Measurements from ENCODE around the gene ST3GAL4.
A peak's percentile ranks its signal among the peaks of the same experiment; 100 is the strongest.

Gene ST3GAL4

DNA sequence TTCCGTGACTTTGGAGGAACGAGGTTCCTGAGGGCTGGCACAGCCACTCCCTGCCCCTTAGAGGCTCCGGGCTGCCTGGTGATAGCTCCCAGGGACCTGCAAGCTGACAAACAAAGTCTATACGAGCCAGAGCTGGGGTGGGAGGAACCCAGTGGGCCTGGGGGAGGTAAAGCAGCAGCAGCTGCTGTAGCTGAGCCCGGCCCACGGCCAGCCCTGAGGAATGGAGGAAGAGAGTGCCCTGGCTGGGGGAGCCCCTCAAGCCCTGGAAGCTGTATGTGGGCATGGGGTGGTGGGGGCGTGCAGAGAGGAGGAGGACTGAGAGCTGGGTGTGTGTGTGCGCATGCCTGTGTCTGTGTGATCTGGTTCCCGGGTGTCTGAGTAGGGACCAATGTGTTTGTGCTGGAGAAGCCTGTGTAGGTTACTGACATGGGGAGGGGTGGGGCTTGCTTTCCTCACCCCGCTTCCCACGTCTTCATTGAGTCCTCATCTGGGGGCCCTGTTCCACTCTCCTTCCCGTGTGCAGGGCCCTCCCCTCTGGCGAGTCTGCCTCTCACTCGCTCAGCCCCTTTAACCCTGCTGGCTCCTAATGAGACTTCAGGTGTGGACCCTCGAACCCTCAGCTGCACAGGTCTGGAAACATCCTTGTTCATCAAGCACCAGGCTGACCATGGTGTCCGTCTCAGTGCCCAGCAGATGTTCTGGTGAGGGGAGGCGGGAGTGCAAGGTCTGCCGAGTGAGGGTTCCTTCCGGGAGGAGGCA, 10.8 kb downstream of the ST3GAL4 start:
- TF ChIP-seq, protein P1, sequence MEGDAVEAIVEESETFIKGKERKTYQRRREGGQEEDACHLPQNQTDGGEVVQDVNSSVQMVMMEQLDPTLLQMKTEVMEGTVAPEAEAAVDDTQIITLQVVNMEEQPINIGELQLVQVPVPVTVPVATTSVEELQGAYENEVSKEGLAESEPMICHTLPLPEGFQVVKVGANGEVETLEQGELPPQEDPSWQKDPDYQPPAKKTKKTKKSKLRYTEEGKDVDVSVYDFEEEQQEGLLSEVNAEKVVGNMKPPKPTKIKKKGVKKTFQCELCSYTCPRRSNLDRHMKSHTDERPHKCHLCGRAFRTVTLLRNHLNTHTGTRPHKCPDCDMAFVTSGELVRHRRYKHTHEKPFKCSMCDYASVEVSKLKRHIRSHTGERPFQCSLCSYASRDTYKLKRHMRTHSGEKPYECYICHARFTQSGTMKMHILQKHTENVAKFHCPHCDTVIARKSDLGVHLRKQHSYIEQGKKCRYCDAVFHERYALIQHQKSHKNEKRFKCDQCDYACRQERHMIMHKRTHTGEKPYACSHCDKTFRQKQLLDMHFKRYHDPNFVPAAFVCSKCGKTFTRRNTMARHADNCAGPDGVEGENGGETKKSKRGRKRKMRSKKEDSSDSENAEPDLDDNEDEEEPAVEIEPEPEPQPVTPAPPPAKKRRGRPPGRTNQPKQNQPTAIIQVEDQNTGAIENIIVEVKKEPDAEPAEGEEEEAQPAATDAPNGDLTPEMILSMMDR (IDR thresholded peaks at IDR 0.05), result no peak

GRCh38 chr11:126366823-126367654, 11.6 kb downstream of the ST3GAL4 start:
- TF ChIP-seq, protein P1 (IDR thresholded peaks at IDR 0.05), result 0 out of 2 replicates have a peak, but pooled peaks have one; percentile 12

GRCh38 chr11:126370016-126370415, 14.5 kb downstream of the ST3GAL4 start:
- TF ChIP-seq, protein P1 (IDR thresholded peaks at IDR 0.05), result no peak

- TF ChIP-seq, protein P1 (IDR thresholded peaks at IDR 0.05), result no peak
These were observed 16.1 kb downstream of the ST3GAL4 start for GRCh38 chr11:126371595-126371994.

DNA sequence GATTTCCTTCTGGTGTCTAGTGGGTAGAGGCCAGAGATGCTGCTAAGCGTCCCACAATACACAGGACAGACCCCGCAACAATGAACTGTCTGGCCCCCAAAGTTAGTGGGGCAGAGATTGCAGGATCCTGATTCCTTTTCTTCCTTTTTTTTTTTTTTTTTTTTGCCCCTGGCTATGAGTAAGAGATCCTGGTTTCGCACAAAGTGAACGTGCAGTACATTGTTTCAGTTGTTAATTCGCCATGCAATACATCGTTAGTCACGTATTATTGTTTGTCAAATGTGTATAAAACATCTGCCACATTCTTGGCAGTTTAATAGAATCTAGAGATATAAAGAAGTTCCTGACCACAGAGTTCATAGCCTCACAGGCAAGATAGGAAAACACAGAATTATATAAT, 20.2 kb downstream of the ST3GAL4 start:
- TF ChIP-seq, protein P1 (IDR thresholded peaks at IDR 0.05), result no peak

DNA sequence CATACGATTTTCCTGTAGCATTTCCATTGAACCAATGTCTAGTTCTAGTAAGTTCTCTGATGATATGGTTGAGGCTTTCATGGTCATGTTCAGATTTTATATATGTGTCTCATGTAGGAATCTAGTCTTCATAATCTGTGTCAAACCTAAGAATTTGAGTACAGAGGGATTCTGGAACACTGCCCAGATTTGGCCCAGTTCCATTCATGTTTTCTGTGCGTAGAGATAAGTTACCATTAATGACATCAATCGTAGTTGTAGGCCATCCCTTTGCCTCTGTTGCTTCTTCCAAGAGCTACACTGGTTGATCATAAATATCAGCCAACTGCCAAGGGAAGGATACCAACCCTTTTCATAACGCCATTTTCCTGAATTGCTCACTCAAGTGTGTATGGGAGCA, 23.3 kb downstream of the ST3GAL4 start:
- TF ChIP-seq, protein P1 (IDR thresholded peaks at IDR 0.05), result no peak

- TF ChIP-seq, protein P1 (IDR thresholded peaks at IDR 0.05), result no peak
These were observed 25.4 kb downstream of the ST3GAL4 start for GRCh38 chr11:126380909-126381308.

All from LNCAP (cell line).